ENCODE measurements around the gene PRKAG1. TPM values are rescaled to one million over a fixed set of nuclear protein-coding genes. Genes with fewer than 3 reads are reported as not detected.

The PRKAG1 gene
- total RNA-seq, 1 donor from 2014 or later = 47.1 TPM

GRCh38 chr12:49055978-49056754 is 37.6 kb upstream of the PRKAG1 start:
- H3K27ac ChIP-seq (ENCODE audit: low read depth, low read length) = no peak overlapping the region
- peak overlapping the region; percentile 99 for H3K4me2 ChIP-seq (ENCODE audit: low read length)
- Mint-ChIP-seq H3K36me3 (ENCODE audit: low read depth, unreplicated experiment) (peaks cover 21% of the 10 kb centered on the region), H3K27ac (ENCODE audit: unreplicated experiment) (peak overlapping the region; percentile 8), H3K27me3 (ENCODE audit: low read depth, unreplicated experiment) (no peaks in the 10 kb centered on the region), H3K4me1 (ENCODE audit: low read depth, unreplicated experiment) (peaks cover 37% of the 10 kb centered on the region), H3K9me3 (ENCODE audit: unreplicated experiment) (no peaks in the 10 kb centered on the region), H3K4me3 (ENCODE audit: unreplicated experiment) (peak overlapping the region; percentile 98)
- H3K4me3 ChIP-seq (ENCODE audit: insufficient read depth, low read depth, low read length) = peak overlapping the region; percentile 92
- H3K36me3 ChIP-seq (ENCODE audit: insufficient read depth, low read length) = peaks cover 24% of the 10 kb centered on the region
- H2AFZ ChIP-seq (ENCODE audit: low read depth, low read length) = no peak overlapping the region
- peaks cover 37% of the 10 kb centered on the region for H3K4me1 ChIP-seq (ENCODE audit: insufficient read depth, low read length)
- no peaks in the 10 kb centered on the region for H3K27me3 ChIP-seq (ENCODE audit: insufficient read depth, low read length)
- H3K9ac ChIP-seq (ENCODE audit: low read length) = peak overlapping the region; percentile 97
- peaks cover 85% of the 10 kb centered on the region for H4K20me1 ChIP-seq (ENCODE audit: insufficient read depth, low read length)
- DNase-seq (ENCODE audit: low read depth) (peak; percentile 59), FAIRE-seq (peak; percentile 86)
- TF ChIP-seq EZH2 (IDR thresholded peaks at IDR 0.05; ENCODE audit: insufficient read depth, low read length) = no peak
- no peak for TF ChIP-seq CTCF (IDR thresholded peaks at IDR 0.05; ENCODE audit: insufficient read depth, low read depth, low read length)
- peaks cover 95% of the 10 kb centered on the region for H3K79me2 ChIP-seq (ENCODE audit: insufficient read depth, low read length)
- H3K9me3 ChIP-seq (ENCODE audit: insufficient read depth, low read depth, low read length) = no peaks in the 10 kb centered on the region

- no peaks in the 10 kb centered on the region for H3K27me3 ChIP-seq (ENCODE audit: insufficient read depth, low read length)
- Mint-ChIP-seq H3K36me3 (ENCODE audit: low read depth, unreplicated experiment) (peaks cover 20% of the 10 kb centered on the region), H3K4me3 (ENCODE audit: unreplicated experiment) (peak overlapping the region; percentile 98), H3K4me1 (ENCODE audit: low read depth, unreplicated experiment) (peaks cover 37% of the 10 kb centered on the region), H3K27me3 (ENCODE audit: low read depth, unreplicated experiment) (no peaks in the 10 kb centered on the region), H3K27ac (ENCODE audit: unreplicated experiment) (peak overlapping the region; percentile 48), H3K9me3 (ENCODE audit: unreplicated experiment) (no peaks in the 10 kb centered on the region)
- no peak for DNase-seq (ENCODE audit: low read depth)
- TF ChIP-seq EZH2 (IDR thresholded peaks at IDR 0.05; ENCODE audit: insufficient read depth, low read length) = no peak
- no peak for TF ChIP-seq CTCF (IDR thresholded peaks at IDR 0.05; ENCODE audit: insufficient read depth, low read depth, low read length)
- no peak overlapping the region for H2AFZ ChIP-seq (ENCODE audit: low read depth, low read length)
- no peak overlapping the region for H3K27ac ChIP-seq (ENCODE audit: low read depth, low read length)
- no peaks in the 10 kb centered on the region for H3K9me3 ChIP-seq (ENCODE audit: insufficient read depth, low read depth, low read length)
- peaks cover 24% of the 10 kb centered on the region for H3K36me3 ChIP-seq (ENCODE audit: insufficient read depth, low read length)
- H4K20me1 ChIP-seq (ENCODE audit: insufficient read depth, low read length) = peaks cover 95% of the 10 kb centered on the region
- H3K4me1 ChIP-seq (ENCODE audit: insufficient read depth, low read length) = peaks cover 40% of the 10 kb centered on the region
- H3K4me2 ChIP-seq (ENCODE audit: low read length) = no peak overlapping the region
- no peak overlapping the region for H3K4me3 ChIP-seq (ENCODE audit: insufficient read depth, low read depth, low read length)
- H3K9ac ChIP-seq (ENCODE audit: low read length) = peak overlapping the region; percentile 12
- FAIRE-seq = no peak
- peaks cover 99% of the 10 kb centered on the region for H3K79me2 ChIP-seq (ENCODE audit: insufficient read depth, low read length)
Observed at GRCh38 chr12:49055092-49055491, 36.5 kb upstream of the PRKAG1 start.

- Histone ChIP-seq H3K4me2 (ENCODE audit: low read length) (no peak overlapping the region), H4K20me1 (ENCODE audit: insufficient read depth, low read length) (peaks cover 99% of the 10 kb centered on the region), H3K9ac (ENCODE audit: low read length) (no peak overlapping the region), H3K4me3 (ENCODE audit: insufficient read depth, low read depth, low read length) (no peak overlapping the region), H2AFZ (ENCODE audit: low read depth, low read length) (no peak overlapping the region), H3K79me2 (ENCODE audit: insufficient read depth, low read length) (peaks cover 96% of the 10 kb centered on the region), H3K27ac (ENCODE audit: low read depth, low read length) (no peak overlapping the region), H3K4me1 (ENCODE audit: insufficient read depth, low read length) (peaks cover 45% of the 10 kb centered on the region), H3K9me3 (ENCODE audit: insufficient read depth, low read depth, low read length) (no peaks in the 10 kb centered on the region), H3K27me3 (ENCODE audit: insufficient read depth, low read length) (no peaks in the 10 kb centered on the region), H3K36me3 (ENCODE audit: insufficient read depth, low read length) (peaks cover 24% of the 10 kb centered on the region)
- H3K36me3 Mint-ChIP-seq (ENCODE audit: low read depth, unreplicated experiment) = peaks cover 20% of the 10 kb centered on the region
- peaks cover 42% of the 10 kb centered on the region for H3K4me1 Mint-ChIP-seq (ENCODE audit: low read depth, unreplicated experiment)
- peak overlapping the region; percentile 98 for H3K4me3 Mint-ChIP-seq (ENCODE audit: unreplicated experiment)
- no peak for FAIRE-seq
- H3K27ac Mint-ChIP-seq (ENCODE audit: unreplicated experiment) = no peak overlapping the region
- DNase-seq (ENCODE audit: low read depth) = no peak
- H3K9me3 Mint-ChIP-seq (ENCODE audit: unreplicated experiment) = no peaks in the 10 kb centered on the region
- H3K27me3 Mint-ChIP-seq (ENCODE audit: low read depth, unreplicated experiment) = no peaks in the 10 kb centered on the region
- TF ChIP-seq CTCF (IDR thresholded peaks at IDR 0.05; ENCODE audit: insufficient read depth, low read depth, low read length) = no peak
- no peak for TF ChIP-seq EZH2 (IDR thresholded peaks at IDR 0.05; ENCODE audit: insufficient read depth, low read length)
Observed at GRCh38 chr12:49054524-49054923, 35.9 kb upstream of the PRKAG1 start.

Data from astrocyte (in vitro differentiated cells and primary cell).